GM23248 (cell line): ENCODE data around the gene LAMB2. TPM values are rescaled to one million over a fixed set of nuclear protein-coding genes. Genes with fewer than 3 reads are reported as not detected.

ENCODE experiments used
- DNase-seq: peaks from one replicate; pipeline ENCODE4 v3.0.0-alpha.2; 2015
- H2AFZ ChIP-seq: fragments of 200-600 bp; sonication (generic); 2 replicates; pipeline ENCODE4 v1.6.1; 2016; ENCODE audit warnings: antibody characterized with exemption
- H3F3A ChIP-seq: fragments of 200-600 bp; sonication (generic); 2 replicates; pipeline ENCODE4 v1.6.1; 2016; ENCODE audit warnings: mild to moderate bottlenecking, antibody characterized with exemption, mixed run types; ENCODE audit not compliant: insufficient read depth
- H3K27ac ChIP-seq: fragments of 200-600 bp; sonication (generic); 2 replicates; pipeline ENCODE4 v1.5.1; 2016; ENCODE audit warnings: mild to moderate bottlenecking
- H3K27me3 ChIP-seq: fragments of 200-600 bp; sonication (generic); replicated peaks from 2 replicates; pipeline ENCODE4 v1.6.1; 2016; ENCODE audit warnings: mild to moderate bottlenecking; ENCODE audit not compliant: insufficient read depth
- H3K36me3 ChIP-seq: fragments of 200-600 bp; sonication (generic); 2 replicates; pipeline ENCODE4 v1.6.1; 2016; ENCODE audit warnings: low read depth, mild to moderate bottlenecking
- H3K4me1 ChIP-seq: fragments of 200-600 bp; sonication (generic); 2 replicates; pipeline ENCODE4 v1.6.1; 2016; ENCODE audit warnings: mild to moderate bottlenecking; ENCODE audit not compliant: insufficient read depth
- H3K4me2 ChIP-seq: fragments of 200-600 bp; sonication (generic); one replicate; pipeline ENCODE4 v1.6.1; 2016; ENCODE audit warnings: mild to moderate bottlenecking; ENCODE audit not compliant: unreplicated experiment
- H3K4me3 ChIP-seq: fragments of 200-600 bp; sonication (generic); 2 replicates; pipeline ENCODE4 v1.5.1; 2016; ENCODE audit warnings: mild to moderate bottlenecking
- H3K79me2 ChIP-seq: fragments of 200-600 bp; sonication (generic); 2 replicates; pipeline ENCODE4 v1.6.1; 2016; ENCODE audit warnings: mild to moderate bottlenecking; ENCODE audit not compliant: insufficient read depth
- H3K9ac ChIP-seq: fragments of 200-600 bp; sonication (generic); 2 replicates; pipeline ENCODE4 v1.6.1; 2016; ENCODE audit warnings: mild to moderate bottlenecking
- H3K9me2 ChIP-seq: fragments of 200-600 bp; sonication (generic); 2 replicates; pipeline ENCODE4 v1.6.1; 2016; ENCODE audit warnings: mixed run types, mild to moderate bottlenecking, moderate library complexity; ENCODE audit not compliant: insufficient read depth
- H3K9me3 ChIP-seq: fragments of 200-600 bp; sonication (generic); one replicate; pipeline ENCODE4 v1.6.1; 2017; ENCODE audit warnings: low read depth
- H4K20me1 ChIP-seq: fragments of 200-600 bp; sonication (generic); 2 replicates; pipeline ENCODE4 v1.6.0; 2016; ENCODE audit not compliant: insufficient read depth
- EZH2 ChIP-seq: fragments of 200-600 bp; sonication (generic); IDR thresholded peaks from 2 replicates; pipeline ENCODE4 v1.6.1; 2018; ENCODE audit warnings: antibody characterized with exemption, mild to moderate bottlenecking; ENCODE audit not compliant: insufficient read depth, poor library complexity, severe bottlenecking
- EZH2phosphoT487 ChIP-seq: fragments of 200-600 bp; sonication (generic); IDR thresholded peaks from 2 replicates; pipeline ENCODE4 v1.6.1; 2018; ENCODE audit warnings: antibody characterized with exemption, moderate library complexity, mild to moderate bottlenecking, low read depth; ENCODE audit not compliant: insufficient read depth
- WGBS, 2 experiments: methylation state at CpG; one replicate each; pipeline ENCODE4 v1.1.6; 2015 to 2017; ENCODE audit warnings: low lambda C conversion rate in 2 of 2, low coverage in 1 of 2; ENCODE audit errors: missing lambda C conversion rate in 2 of 2; 5-methylcytosine and 5-hydroxymethylcytosine counted together
- in situ Hi-C: fragments of 300-500 bp; cut with MboI; formaldehyde crosslinking; loops from 2 replicates; pipeline ENCODE4 v1.15.0; 2020
- polyA plus RNA-seq: library from polyadenylated mRNA; unstranded; fragments of >200 nt; fragmentation: Nextera tagmentation; extraction: Ambion mirVana; gene quantifications from 2 replicates; pipeline ENCODE4 v1.2.1, GENCODE V29; 2016
- total RNA-seq: library from RNA; depleted of rRNA; stranded (reverse); fragments of >200 nt; shearing (Covaris generic); gene quantifications from 2 replicates; pipeline ENCODE4 v1.2.3, GENCODE V29; 2014

Gene LAMB2
- total and polyA plus RNA-seq, 2 experiments from 2014 or later, result 539 to 894 TPM

DNA sequence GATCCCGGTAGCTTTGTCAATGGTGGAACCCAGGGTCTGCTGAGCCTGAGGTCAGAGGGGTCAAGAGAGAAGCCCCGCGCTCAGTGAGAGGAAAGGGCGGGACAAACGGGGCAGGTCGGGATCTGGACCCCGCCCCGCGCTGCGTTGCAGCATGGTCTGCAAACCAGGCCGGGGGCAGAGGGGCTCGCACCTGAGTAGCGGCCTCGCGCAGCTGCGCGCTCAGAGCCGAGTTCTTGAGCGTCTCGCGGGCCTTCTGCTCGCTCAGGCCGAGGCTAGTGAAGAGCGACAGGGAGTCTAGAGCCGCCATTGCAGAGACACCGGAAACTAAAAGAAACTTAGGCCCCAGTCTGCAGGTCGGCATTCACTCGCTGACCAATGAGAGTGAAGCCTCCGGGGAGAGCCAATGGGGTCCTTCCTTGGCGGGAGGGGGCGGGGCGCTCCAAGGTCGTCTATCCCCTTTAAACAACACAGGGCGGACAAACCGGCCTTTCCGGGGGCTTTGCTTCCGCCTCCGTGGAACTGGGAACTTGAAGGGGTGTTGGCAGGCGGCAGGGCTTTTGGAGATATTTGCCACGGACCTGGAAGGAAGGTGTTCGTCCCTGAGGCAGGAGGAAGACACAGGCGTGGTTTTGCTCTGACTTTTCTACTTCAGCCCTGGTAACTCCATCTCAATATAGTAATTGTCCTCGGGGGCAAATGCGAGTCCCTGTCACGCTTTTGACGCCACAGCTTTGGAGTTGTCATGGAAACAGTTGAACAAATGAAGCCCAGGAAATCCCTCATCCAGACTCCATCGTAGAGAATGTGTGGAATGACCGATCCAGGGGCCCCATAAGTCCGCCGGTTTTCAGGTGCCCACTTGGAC is 28.2 kb downstream of the LAMB2 start, which contains the start of gene QARS1:
Gene QARS1, minus strand, starts transcription at position 331 of the 865 bp plus-strand sequence. Its CDS starts 24 bp downstream, at position 307.
- Histone ChIP-seq H3K4me1 (peaks cover 13% of the 10 kb centered on the region), H3K27ac (peak within 1 kb of the TSS; percentile 80), H4K20me1 (no peaks in the 10 kb centered on the region), H3K4me2 (peak within 1 kb of the TSS; percentile 95), H3F3A (peaks cover 13% of the 10 kb centered on the region), H3K9me3 (no peaks in the 10 kb centered on the region), H2AFZ (peak within 1 kb of the TSS; percentile 88), H3K4me3 (peak within 1 kb of the TSS; percentile 90), H3K36me3 (peaks cover 25% of the 10 kb centered on the region; the same call in 1 of the 2 replicates), H3K9ac (peak within 1 kb of the TSS; percentile 93), H3K79me2 (peaks cover 56% of the 10 kb centered on the region), H3K27me3 (no peaks in the 10 kb centered on the region), H3K9me2 (no peaks in the 10 kb centered on the region)
- TF ChIP-seq EZH2phosphoT487 (no peak), EZH2 (no peak)
- WGBS, 2 experiments, result 1 to 2% methylated on average over 48 to 50 of the region's 50 CpGs
- DNase-seq, result peak; percentile 96
- in situ Hi-C loops, result no loop called here

- no peaks in the 10 kb centered on the region for H3K9me3 ChIP-seq
- H3K9ac ChIP-seq, result peak overlapping the region; percentile 93
- H2AFZ ChIP-seq, result peak overlapping the region; percentile 88
- H3K4me1 ChIP-seq, result peaks cover 13% of the 10 kb centered on the region
- H3F3A ChIP-seq, result peaks cover 13% of the 10 kb centered on the region
- no peaks in the 10 kb centered on the region for H4K20me1 ChIP-seq
- in situ Hi-C loops, result no loop called here
- peak overlapping the region; percentile 95 for H3K4me2 ChIP-seq
- H3K9me2 ChIP-seq, result no peaks in the 10 kb centered on the region
- 1% methylated on average over 8 of the region's 8 CpGs for WGBS, 2 experiments
- peak overlapping the region; percentile 90 for H3K4me3 ChIP-seq
- H3K27me3 ChIP-seq, result no peaks in the 10 kb centered on the region
- H3K79me2 ChIP-seq, result peaks cover 56% of the 10 kb centered on the region
- H3K27ac ChIP-seq, result peak overlapping the region; percentile 80; the same call in 1 of the 2 replicates
- TF ChIP-seq EZH2phosphoT487 (no peak), EZH2 (no peak)
- H3K36me3 ChIP-seq, result peaks cover 25% of the 10 kb centered on the region; the same call in 1 of the 2 replicates
- no peak for DNase-seq
Observed at GRCh38 chr3:49104052-49104426, 28.8 kb downstream of the LAMB2 start.

GRCh38 chr3:49100046-49100615 is 32.7 kb downstream of the LAMB2 start:
- H3K27ac ChIP-seq, result no peak overlapping the region
- peaks cover 40% of the 10 kb centered on the region for H3K79me2 ChIP-seq
- no peak for DNase-seq
- H3K27me3 ChIP-seq, result no peaks in the 10 kb centered on the region
- H3K4me3 ChIP-seq, result no peak overlapping the region
- no peak overlapping the region for H2AFZ ChIP-seq
- WGBS, 2 experiments, result 90 to 93% methylated on average over 11 of the region's 11 CpGs
- in situ Hi-C loops, result no loop called here
- H3K9me2 ChIP-seq, result no peaks in the 10 kb centered on the region
- H3K9ac ChIP-seq, result no peak overlapping the region
- TF ChIP-seq EZH2phosphoT487 (no peak), EZH2 (no peak)
- H3K36me3 ChIP-seq, result peaks cover 32% of the 10 kb centered on the region; the same call in 1 of the 2 replicates
- H3K4me2 ChIP-seq, result no peak overlapping the region
- H3K4me1 ChIP-seq, result peaks cover 6% of the 10 kb centered on the region; the same call in 1 of the 2 replicates
- H3F3A ChIP-seq, result peaks cover 8% of the 10 kb centered on the region; the same call in 1 of the 2 replicates
- no peaks in the 10 kb centered on the region for H3K9me3 ChIP-seq
- no peaks in the 10 kb centered on the region for H4K20me1 ChIP-seq

- peaks cover 29% of the 10 kb centered on the region for H3K79me2 ChIP-seq
- no peak overlapping the region for H3K4me2 ChIP-seq
- H3K27me3 ChIP-seq, result no peaks in the 10 kb centered on the region
- peaks cover 32% of the 10 kb centered on the region; the same call in 1 of the 2 replicates for H3K36me3 ChIP-seq
- H3K9me3 ChIP-seq, result no peaks in the 10 kb centered on the region
- peaks cover 14% of the 10 kb centered on the region for H3F3A ChIP-seq
- WGBS, 2 experiments, result 83 to 87% methylated on average over 13 of the region's 13 CpGs
- peaks cover 10% of the 10 kb centered on the region for H3K4me1 ChIP-seq
- H3K9ac ChIP-seq, result no peak overlapping the region
- no peaks in the 10 kb centered on the region for H3K9me2 ChIP-seq
- in situ Hi-C loops, result no loop called here
- H3K27ac ChIP-seq, result no peak overlapping the region
- H3K4me3 ChIP-seq, result no peak overlapping the region
- H2AFZ ChIP-seq, result no peak overlapping the region
- no peak for DNase-seq
- TF ChIP-seq EZH2, result no peak
- no peak for TF ChIP-seq EZH2phosphoT487
- no peaks in the 10 kb centered on the region for H4K20me1 ChIP-seq
Observed at GRCh38 chr3:49098910-49099630, 33.8 kb downstream of the LAMB2 start.
